Endothelial cell of umbilical vein (primary cell): Measurements from ENCODE around the gene A3GALT2. TPM values are rescaled to one million over a fixed set of nuclear protein-coding genes. Genes with fewer than 3 reads are reported as not detected.

Experiments used
- BruUV-seq: library from RNA; stranded (reverse); fragments of 400-500 nt; replicated peaks from 2 replicates; lab custom pipeline; 2021; lab: Mats Ljungman, UMichigan
- CTCF ChIA-PET: fragments of 300-600, 350-600 bp; sonication (Branson Sonifier 250); formaldehyde crosslinking; loops from one replicate; lab custom pipeline; 2021; ENCODE audit warnings: antibody characterized with exemption, inconsistent platforms; lab: Charles Lee
- POLR2A ChIA-PET: fragments of 300-600, 350-600 bp; sonication (Branson Sonifier 250); formaldehyde crosslinking; loops from one replicate; lab custom pipeline; 2021; ENCODE audit warnings: antibody characterized with exemption, inconsistent platforms; lab: Charles Lee
- DNase-seq: peaks from one replicate; pipeline ENCODE4 v3.0.0-alpha.2; 2011; ENCODE audit warnings: low read depth, low spot score
- FAIRE-seq: peaks from 2 replicates; lab custom pipeline; 2011; peaks lifted over from hg19 to GRCh38; lab: Jason Lieb, UNC
- H2AFZ ChIP-seq: 2 replicates; pipeline ENCODE4 v1.6.0; 2012; ENCODE audit warnings: low read depth, low read length, control low read depth, inconsistent platforms
- H3K27ac ChIP-seq: 2 replicates; pipeline ENCODE4 v1.5.1; 2011; ENCODE audit warnings: low read depth, mild to moderate bottlenecking, control low read depth, low read length, moderate library complexity; ENCODE audit not compliant: insufficient read depth
- H3K27me3 ChIP-seq, 2 experiments: 2 replicates each; pipeline versions ENCODE4 v1.6.0 to v1.6.1; 2011; ENCODE audit warnings: low read length in 2 of 2, mixed read lengths in 1 of 2; ENCODE audit not compliant: control insufficient read depth in 2 of 2, insufficient read depth in 2 of 2
- H3K36me3 ChIP-seq, 2 experiments: 2 replicates in 1 of 2; 3 replicates in 1 of 2; pipeline ENCODE4 v1.5.1; 2011; ENCODE audit warnings: low read length in 2 of 2, mild to moderate bottlenecking in 1 of 2, moderate library complexity in 1 of 2; ENCODE audit not compliant: control insufficient read depth in 2 of 2, insufficient read depth in 2 of 2; ENCODE audit errors: extremely low read depth in 1 of 2
- H3K4me1 ChIP-seq: 3 replicates; pipeline ENCODE4 v1.5.1; 2011; ENCODE audit warnings: mild to moderate bottlenecking, low read length; ENCODE audit not compliant: control insufficient read depth, insufficient read depth; ENCODE audit errors: extremely low read depth
- H3K4me2 ChIP-seq: 2 replicates; pipeline ENCODE4 v1.6.1; 2011; ENCODE audit warnings: low read length, control low read depth, mixed read lengths; ENCODE audit not compliant: insufficient read depth
- H3K4me3 ChIP-seq, 3 experiments: fragments of 200-600 bp in 1 of 3; sonication (generic), shearing (Covaris generic) in 1 of 3; replicated peaks in 1 of 3; 2 replicates each; pipeline ENCODE4 v1.5.1; 2011 to 2016; ENCODE audit warnings: control low read depth in 3 of 3, low read length in 3 of 3, mild to moderate bottlenecking in 2 of 3, inconsistent platforms in 1 of 3, low read depth in 1 of 3, moderate library complexity in 1 of 3; ENCODE audit not compliant: insufficient read depth in 1 of 3
- H3K79me2 ChIP-seq: 2 replicates; pipeline ENCODE4 v1.6.0; 2012; ENCODE audit warnings: low read length, inconsistent platforms; ENCODE audit not compliant: control insufficient read depth, insufficient read depth
- H3K9ac ChIP-seq: replicated peaks from 2 replicates; pipeline ENCODE3; 2011; ENCODE audit warnings: low read length, control low read depth; ENCODE audit not compliant: insufficient read depth; ENCODE audit errors: extremely low read depth
- H3K9me1 ChIP-seq: replicated peaks from 3 replicates; pipeline ENCODE4 v1.6.0; 2011; ENCODE audit warnings: mild to moderate bottlenecking, low read length; ENCODE audit not compliant: control insufficient read depth, insufficient read depth; ENCODE audit errors: extremely low read depth
- H3K9me3 ChIP-seq: replicated peaks from 2 replicates; pipeline ENCODE4 v1.5.1; 2012; ENCODE audit warnings: low read length, inconsistent platforms; ENCODE audit not compliant: control insufficient read depth, insufficient read depth
- H4K20me1 ChIP-seq: replicated peaks from 2 replicates; pipeline ENCODE3; 2011; ENCODE audit warnings: mild to moderate bottlenecking, low read length; ENCODE audit not compliant: control insufficient read depth, insufficient read depth; ENCODE audit errors: extremely low read depth
- FOS ChIP-seq: IDR thresholded peaks from 2 replicates; pipeline ENCODE4 v1.6.1; 2011; ENCODE audit warnings: mild to moderate bottlenecking, low read length, moderate library complexity, borderline replicate concordance; ENCODE audit not compliant: insufficient read depth
- MAX ChIP-seq: IDR thresholded peaks from 2 replicates; pipeline ENCODE4 v1.6.1; 2011; ENCODE audit not compliant: insufficient read depth, insufficient read length
- POLR2AphosphoS5 ChIP-seq: IDR thresholded peaks from 2 replicates; pipeline ENCODE4 v1.6.1; 2012; ENCODE audit warnings: low read depth, mild to moderate bottlenecking, control low read depth, low read length, moderate library complexity; ENCODE audit not compliant: insufficient read depth
- dilution Hi-C: fragments of 300-500 bp; cut with MboI; formaldehyde crosslinking; loops from one replicate; pipeline ENCODE4 v1.15.0; 2019; ENCODE audit warnings: low sequenced_read_pairs; ENCODE audit not compliant: extremely low pct_ligation_motif_present
- intact Hi-C: fragments of 100-400 bp; cut with micrococcal nuclease; formaldehyde crosslinking; loops from one replicate; pipeline ENCODE4 v1.10.0; 2022
- polyA plus RNA-seq, 4 experiments: library from polyadenylated mRNA; depleted of rRNA in 3 of 4; stranded (reverse) in 3 of 4; unstranded in 1 of 4; fragments of >200 nt; gene quantifications; 2 replicates each; pipeline versions ENCODE4 v1.2.1 to v1.2.3, GENCODE V29; 2011 to 2012; ENCODE audit warnings: missing spikeins in 1 of 4
- total RNA-seq: library from RNA; stranded (reverse); gene quantifications from 2 replicates; pipeline ENCODE4 v1.2.3, GENCODE V29; 2021
- TF ChIP-seq, protein P1 (sequence below), 2 donors: IDR thresholded peaks; 1 replicate in 1 of 2; 2 replicates in 1 of 2; pipeline ENCODE4 v1.5.1; 2011; ENCODE audit warnings: low read length in 2 of 2, mild to moderate bottlenecking in 2 of 2, moderate library complexity in 2 of 2, control low read depth in 1 of 2, inconsistent platforms in 1 of 2, low read depth in 1 of 2; ENCODE audit not compliant: insufficient read depth in 1 of 2; ENCODE audit errors: extremely low read depth in 1 of 2

Gene A3GALT2
- total and polyA plus RNA-seq, 2 donors (not counting 3 experiments of a cell fraction or from before 2014, with no cell fraction given) = not detected

DNA sequence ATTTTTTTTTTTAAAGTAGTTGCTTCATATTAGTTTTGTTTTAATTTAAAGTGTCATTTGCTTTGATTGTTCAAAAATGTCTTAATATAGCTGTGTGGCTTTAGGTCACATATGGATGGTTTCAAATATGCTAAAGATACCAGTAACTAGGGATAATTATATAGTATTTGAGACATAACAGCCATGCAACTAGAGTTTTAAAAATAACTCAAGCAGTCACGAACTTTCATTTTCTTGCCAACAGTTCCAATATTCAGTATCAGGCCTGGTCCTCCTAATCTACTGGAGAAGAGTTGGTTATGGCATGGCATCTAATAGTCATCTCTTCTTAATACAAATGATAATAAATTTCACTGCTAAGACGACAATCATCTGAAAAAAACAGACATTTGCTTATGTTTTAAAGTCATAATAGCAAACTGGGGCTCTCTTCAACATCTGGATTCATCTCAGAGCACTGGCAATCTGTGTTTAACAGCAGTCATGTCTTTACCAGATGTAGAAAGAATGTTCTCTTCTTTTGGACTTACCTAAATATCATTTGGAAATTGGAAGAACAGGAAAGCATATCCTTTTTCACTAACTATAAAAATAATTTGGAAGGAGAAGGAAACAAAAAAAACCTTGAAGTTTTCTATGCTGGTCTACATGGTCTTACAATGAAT, 24.1 kb upstream of the A3GALT2 start:
- no TSS peak for BruUV-seq
- H4K20me1 ChIP-seq = peaks cover 8% of the 10 kb centered on the region

DNA sequence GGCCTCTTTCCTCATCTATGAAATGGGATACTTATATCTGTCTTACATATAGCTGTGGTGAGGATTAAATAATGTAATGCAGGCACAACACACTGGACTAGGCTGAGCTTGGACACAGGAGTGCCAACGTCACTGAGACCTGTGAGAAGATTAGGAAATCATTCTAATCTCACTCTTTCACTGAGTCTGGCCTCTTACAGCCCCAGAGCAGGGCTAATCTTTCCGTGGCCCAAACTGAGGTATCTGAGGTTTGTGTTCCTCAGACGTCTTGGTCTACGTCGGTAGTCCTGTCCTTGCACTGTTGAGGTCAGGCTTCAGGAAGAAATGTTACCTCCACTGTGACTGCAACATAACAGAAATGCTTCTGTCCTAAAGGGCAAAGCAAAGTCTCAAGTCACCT, 22.6 kb upstream of the A3GALT2 start:
- H3K4me2 ChIP-seq = no peak overlapping the region
- DNase-seq (no peak), FAIRE-seq (no peak)
- dilution Hi-C loops (no loop called here), intact Hi-C loops (loop anchor here (2.0 kb wide), 2 partner anchors 45 to 163 kb away; no protein-coding TSS in a partner anchor)
- peaks cover 0 to 5% of the 10 kb centered on the region in 2 experiments for H3K36me3 ChIP-seq
- ChIA-PET POLR2A (no interaction called here), CTCF (interaction anchor here (1.0 kb wide), 1 partner anchor 10 kb away, joined by 6 read pairs; no protein-coding TSS in a partner anchor)
- no peak overlapping the region for H3K27ac ChIP-seq
- no peak overlapping the region for H3K9ac ChIP-seq
- H4K20me1 ChIP-seq = peaks cover 9% of the 10 kb centered on the region
- peaks cover 87% of the 10 kb centered on the region for H3K4me1 ChIP-seq
- no peaks in the 10 kb centered on the region for H3K9me1 ChIP-seq
- no peaks in the 10 kb centered on the region for H3K27me3 ChIP-seq
- TF ChIP-seq MAX = no peak
- TF ChIP-seq, protein P1, sequence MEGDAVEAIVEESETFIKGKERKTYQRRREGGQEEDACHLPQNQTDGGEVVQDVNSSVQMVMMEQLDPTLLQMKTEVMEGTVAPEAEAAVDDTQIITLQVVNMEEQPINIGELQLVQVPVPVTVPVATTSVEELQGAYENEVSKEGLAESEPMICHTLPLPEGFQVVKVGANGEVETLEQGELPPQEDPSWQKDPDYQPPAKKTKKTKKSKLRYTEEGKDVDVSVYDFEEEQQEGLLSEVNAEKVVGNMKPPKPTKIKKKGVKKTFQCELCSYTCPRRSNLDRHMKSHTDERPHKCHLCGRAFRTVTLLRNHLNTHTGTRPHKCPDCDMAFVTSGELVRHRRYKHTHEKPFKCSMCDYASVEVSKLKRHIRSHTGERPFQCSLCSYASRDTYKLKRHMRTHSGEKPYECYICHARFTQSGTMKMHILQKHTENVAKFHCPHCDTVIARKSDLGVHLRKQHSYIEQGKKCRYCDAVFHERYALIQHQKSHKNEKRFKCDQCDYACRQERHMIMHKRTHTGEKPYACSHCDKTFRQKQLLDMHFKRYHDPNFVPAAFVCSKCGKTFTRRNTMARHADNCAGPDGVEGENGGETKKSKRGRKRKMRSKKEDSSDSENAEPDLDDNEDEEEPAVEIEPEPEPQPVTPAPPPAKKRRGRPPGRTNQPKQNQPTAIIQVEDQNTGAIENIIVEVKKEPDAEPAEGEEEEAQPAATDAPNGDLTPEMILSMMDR (IDR thresholded peaks at IDR 0.05; ENCODE audit: extremely low read depth in 1 of 2, insufficient read depth in 1 of 2, low read depth in 1 of 2, low read length in 2 of 2) = no peak
- no peak for TF ChIP-seq FOS
- H3K79me2 ChIP-seq = peaks cover 95% of the 10 kb centered on the region
- H2AFZ ChIP-seq = no peak overlapping the region
- no peak overlapping the region for H3K4me3 ChIP-seq
- no TSS peak for BruUV-seq
- no peaks in the 10 kb centered on the region for H3K9me3 ChIP-seq

More for the DNA sequence above, 24.1 kb upstream of the A3GALT2 start:
- H3K27ac ChIP-seq = no peak overlapping the region
- POLR2A ChIA-PET = interaction anchor here (0.7 kb wide), 1 partner anchor 18 kb away, joined by 3 read pairs; no protein-coding TSS in a partner anchor
- CTCF ChIA-PET = no interaction called here
- dilution Hi-C loops (no loop called here), intact Hi-C loops (no loop called here)
- H3K9me1 ChIP-seq = no peaks in the 10 kb centered on the region
- peak overlapping the region; percentile 58 for H3K4me2 ChIP-seq
- no peak overlapping the region for H2AFZ ChIP-seq
- peaks cover 0 to 5% of the 10 kb centered on the region in 2 experiments for H3K36me3 ChIP-seq
- H3K9ac ChIP-seq = no peak overlapping the region
- no peaks in the 10 kb centered on the region for H3K9me3 ChIP-seq
- H3K79me2 ChIP-seq = peaks cover 89% of the 10 kb centered on the region
- H3K4me1 ChIP-seq = peaks cover 72% of the 10 kb centered on the region
- FAIRE-seq = no peak
- H3K27me3 ChIP-seq = no peaks in the 10 kb centered on the region
- TF ChIP-seq POLR2AphosphoS5 = no peak
- DNase-seq = no peak
- no peak overlapping the region for H3K4me3 ChIP-seq
